IPS-NIHi11 (cell line): ENCODE data around the gene MYRIP.
"Not testable (repeated sequence)": the region's sequence is repeated elsewhere in the genome, so short reads cannot be mapped to it uniquely, and the experiment has no call there.

ENCODE experiments used
- DNase-seq: peaks from one replicate; pipeline ENCODE4 v3.0.0; 2012; ENCODE audit warnings: mixed read lengths, low spot score

The MYRIP gene

GRCh38 chr3:39971559-39972031 is 162.2 kb downstream of the MYRIP start:
- DNase-seq, result no peak

GRCh38 chr3:39972508-39972907 is 163.1 kb downstream of the MYRIP start:
- DNase-seq, result no peak

GRCh38 chr3:39977058-39977794 is 167.8 kb downstream of the MYRIP start:
- no peak for DNase-seq

- DNase-seq, result no peak
These were observed 168.9 kb downstream of the MYRIP start for GRCh38 chr3:39978308-39978707.

GRCh38 chr3:39980058-39980457 is 170.6 kb downstream of the MYRIP start:
- DNase-seq, result no peak

GRCh38 chr3:39980781-39981180 is 171.4 kb downstream of the MYRIP start:
- DNase-seq, result no peak

- DNase-seq, result no peak
These were observed 172.3 kb downstream of the MYRIP start for GRCh38 chr3:39981547-39982184.

GRCh38 chr3:39982665-39983357 is 173.4 kb downstream of the MYRIP start:
- no peak for DNase-seq

- no peak for DNase-seq
These were observed 180.3 kb downstream of the MYRIP start for GRCh38 chr3:39989746-39990145.

- DNase-seq, result peak; percentile 86
These were observed 181.1 kb downstream of the MYRIP start for GRCh38 chr3:39990532-39990931.

- no peak for DNase-seq
These were observed 199.4 kb downstream of the MYRIP start for GRCh38 chr3:40008796-40009195.

- DNase-seq, result no peak
These were observed 200.6 kb downstream of the MYRIP start for GRCh38 chr3:40009991-40010390.

GRCh38 chr3:40012381-40012780 is 203.0 kb downstream of the MYRIP start:
- DNase-seq, result no peak

- DNase-seq, result no peak
These were observed 207.0 kb downstream of the MYRIP start for GRCh38 chr3:40016391-40016790.

- no peak for DNase-seq
These were observed 209.0 kb downstream of the MYRIP start for GRCh38 chr3:40018369-40018768.

GRCh38 chr3:40019376-40019775 is 210.0 kb downstream of the MYRIP start:
- DNase-seq, result no peak

GRCh38 chr3:40020689-40021088 is 211.3 kb downstream of the MYRIP start:
- no peak for DNase-seq

- DNase-seq, result no peak
These were observed 211.9 kb downstream of the MYRIP start for GRCh38 chr3:40021338-40021737.

GRCh38 chr3:40022297-40022827 is 213.0 kb downstream of the MYRIP start:
- DNase-seq, result peak; percentile 38

- no peak for DNase-seq
These were observed 215.1 kb downstream of the MYRIP start for GRCh38 chr3:40024526-40024925.

- DNase-seq, result not testable (repeated sequence)
These were observed 216.5 kb downstream of the MYRIP start for GRCh38 chr3:40025892-40026291.

GRCh38 chr3:40035177-40035576 is 225.8 kb downstream of the MYRIP start:
- DNase-seq, result no peak

GRCh38 chr3:40037582-40037981 is 228.2 kb downstream of the MYRIP start:
- no peak for DNase-seq
